ENCODE data around the gene ZNF32.
A peak's percentile ranks its signal among the peaks of the same experiment; 100 is the strongest.

The ZNF32 gene

GRCh38 chr10:43648398-43649184 is at the start of gene ZNF32:
ZNF32 (minus strand) TSS chr10:43648881; CDS start chr10:43646133, 2,748 bp downstream.
- peak; percentile 55 for DNase-seq (ENCODE audit: low spot score)

- no peak for DNase-seq (ENCODE audit: low spot score)
These were observed 49.5 kb upstream of the ZNF32 start for GRCh38 chr10:43698156-43698555.

- no peak for DNase-seq (ENCODE audit: low spot score)
These were observed 48.3 kb upstream of the ZNF32 start for GRCh38 chr10:43696909-43697483.

- no peak for DNase-seq (ENCODE audit: low spot score)
These were observed 47.0 kb upstream of the ZNF32 start for GRCh38 chr10:43695730-43696129.

- DNase-seq (ENCODE audit: low spot score) = no peak
These were observed 46.6 kb upstream of the ZNF32 start for GRCh38 chr10:43695321-43695720.

GRCh38 chr10:43694526-43694925 is 45.8 kb upstream of the ZNF32 start:
- no peak for DNase-seq (ENCODE audit: low spot score)

GRCh38 chr10:43693602-43694001 is 44.9 kb upstream of the ZNF32 start:
- DNase-seq (ENCODE audit: low spot score) = no peak

- DNase-seq (ENCODE audit: low spot score) = no peak
These were observed 43.6 kb upstream of the ZNF32 start for GRCh38 chr10:43692051-43692825.

GRCh38 chr10:43691485-43691884 is 42.8 kb upstream of the ZNF32 start:
- DNase-seq (ENCODE audit: low spot score) = no peak

- peak; percentile 26 for DNase-seq (ENCODE audit: low spot score)
These were observed 41.5 kb upstream of the ZNF32 start for GRCh38 chr10:43689955-43690771.

- DNase-seq (ENCODE audit: low spot score) = no peak
These were observed 40.9 kb upstream of the ZNF32 start for GRCh38 chr10:43689618-43689954.

- no peak for DNase-seq (ENCODE audit: low spot score)
These were observed 40.4 kb upstream of the ZNF32 start for GRCh38 chr10:43689007-43689491.

- DNase-seq (ENCODE audit: low spot score) = no peak
These were observed 39.7 kb upstream of the ZNF32 start for GRCh38 chr10:43688348-43688892.

GRCh38 chr10:43687373-43687772 is 38.7 kb upstream of the ZNF32 start:
- no peak for DNase-seq (ENCODE audit: low spot score)

GRCh38 chr10:43686414-43686813 is 37.7 kb upstream of the ZNF32 start:
- no peak for DNase-seq (ENCODE audit: low spot score)

- no peak for DNase-seq (ENCODE audit: low spot score)
These were observed 37.1 kb upstream of the ZNF32 start for GRCh38 chr10:43685744-43686143.

GRCh38 chr10:43684292-43684559 is 35.5 kb upstream of the ZNF32 start:
- DNase-seq (ENCODE audit: low spot score) = no peak

- no peak for DNase-seq (ENCODE audit: low spot score)
These were observed 35.0 kb upstream of the ZNF32 start for GRCh38 chr10:43683451-43684291.

GRCh38 chr10:43682956-43683355 is 34.3 kb upstream of the ZNF32 start:
- no peak for DNase-seq (ENCODE audit: low spot score)

- DNase-seq (ENCODE audit: low spot score) = no peak
These were observed 33.0 kb upstream of the ZNF32 start for GRCh38 chr10:43681721-43682120.

- no peak for DNase-seq (ENCODE audit: low spot score)
These were observed 32.5 kb upstream of the ZNF32 start for GRCh38 chr10:43681220-43681619.

Data from LoVo (cell line).